HepG2 (cell line): ENCODE results near the gene SLC50A1. TPM values are rescaled to one million over a fixed set of nuclear protein-coding genes. Genes with fewer than 3 reads are reported as not detected.

Experiments
- ATAC-seq: fragments of 200-7000 bp; cut with Tn5 transposase; 3 replicates; pipeline ENCODE4 v1.9.1; 2020; ENCODE audit warnings: mild to moderate bottlenecking, moderate library complexity
- BruUV-seq: library from RNA; stranded (reverse); fragments of 400-500 nt; replicated peaks from 2 replicates; lab custom pipeline; 2021; lab: Mats Ljungman, UMichigan
- CTCF ChIA-PET: fragments of 300-600 bp; formaldehyde crosslinking; extraction: SDS; loops from one replicate; lab custom pipeline; 2021; ENCODE audit warnings: low total read pairs, inconsistent platforms, low intra/inter-chr PET ratio; lab: Yijun Ruan, JAX
- POLR2A ChIA-PET: fragments of 350-600 bp; sonication (Branson Sonifier 250); formaldehyde crosslinking; loops from one replicate; lab custom pipeline; 2020; ENCODE audit warnings: antibody characterized with exemption, inconsistent platforms; lab: Yijun Ruan, JAX
- DNase-seq: peaks from one replicate; pipeline ENCODE4 v3.0.0-alpha.2; 2015; ENCODE audit warnings: low spot score
- FAIRE-seq: peaks from 3 replicates; lab custom pipeline; 2011; peaks lifted over from hg19 to GRCh38; lab: Jason Lieb, UNC
- H2AFZ ChIP-seq: one replicate; pipeline ENCODE4 v1.6.1; 2011; ENCODE audit warnings: low read length, inconsistent platforms
- H3K27ac ChIP-seq: fragments of 300-600 bp; 3 replicates; pipeline ENCODE4 v1.8.0; 2011; ENCODE audit warnings: mixed run types, mild to moderate bottlenecking, mixed read lengths, low read length, inconsistent platforms; ENCODE audit not compliant: insufficient read depth; ENCODE audit errors: extremely low read length
- H3K27me3 ChIP-seq, 2 experiments: fragments of 200-600 bp in 1 of 2; 2 replicates in 1 of 2; 3 replicates in 1 of 2; pipeline versions ENCODE4 v1.6.0 to v1.8.0; 2011; ENCODE audit warnings: low read length in 2 of 2, mild to moderate bottlenecking in 2 of 2, moderate library complexity in 2 of 2, inconsistent platforms in 1 of 2; ENCODE audit not compliant: insufficient read depth in 2 of 2, control insufficient read depth in 1 of 2
- H3K36me3 ChIP-seq, 2 experiments: fragments of 200-600 bp in 1 of 2; replicated peaks in 1 of 2; 2 replicates in 1 of 2; 3 replicates in 1 of 2; pipeline versions ENCODE4 v1.5.1 to v1.8.0; 2011; ENCODE audit warnings: low read length in 2 of 2, inconsistent platforms in 1 of 2; ENCODE audit not compliant: insufficient read depth in 2 of 2, control insufficient read depth in 1 of 2
- H3K4me1 ChIP-seq: 2 replicates; pipeline ENCODE4 v1.5.1; 2012; ENCODE audit warnings: low read length, inconsistent platforms; ENCODE audit not compliant: insufficient read depth
- H3K4me2 ChIP-seq: 2 replicates; pipeline ENCODE4 v1.6.0; 2011; ENCODE audit warnings: low read depth, low read length, inconsistent platforms
- H3K4me3 ChIP-seq, 3 experiments: fragments of 200-600 bp in 1 of 3; sonication (generic), shearing (Covaris generic) in 1 of 3; replicated peaks in 1 of 3; 2 replicates each; pipeline ENCODE4 v1.5.1; 2011 to 2016; ENCODE audit warnings: low read length in 3 of 3, inconsistent platforms in 2 of 3, low read depth in 2 of 3, mild to moderate bottlenecking in 2 of 3, control low read depth in 1 of 3, mixed read lengths in 1 of 3; ENCODE audit not compliant: insufficient read depth in 1 of 3
- H3K79me2 ChIP-seq: one replicate; pipeline ENCODE4 v1.6.1; 2011; ENCODE audit warnings: low read length, inconsistent platforms; ENCODE audit not compliant: insufficient read depth
- H3K9ac ChIP-seq: 2 replicates; pipeline ENCODE4 v1.6.0; 2011; ENCODE audit warnings: mild to moderate bottlenecking, low read depth, low read length, inconsistent platforms; ENCODE audit not compliant: insufficient read depth
- H3K9me3 ChIP-seq: 2 replicates; pipeline ENCODE4 v1.5.1; 2012; ENCODE audit warnings: mild to moderate bottlenecking, low read length
- H4K20me1 ChIP-seq: 2 replicates; pipeline ENCODE4 v1.6.0; 2011; ENCODE audit warnings: inconsistent platforms, mild to moderate bottlenecking, low read length, moderate library complexity; ENCODE audit not compliant: insufficient read depth
- EEA1 ChIP-seq: sonication (generic); formaldehyde crosslinking; IDR thresholded peaks from 2 replicates; pipeline ENCODE4 v1.5.1; 2020; ENCODE audit warnings: mild to moderate bottlenecking, missing genetic modification reagents, borderline replicate concordance
- HNRNPL ChIP-seq: fragments of 200-400 bp; formaldehyde crosslinking; IDR thresholded peaks from 2 replicates; pipeline ENCODE4 v1.6.1; 2017; ENCODE audit warnings: mild to moderate bottlenecking, low read depth, low read length
- MED13 ChIP-seq: sonication (generic); formaldehyde crosslinking; IDR thresholded peaks from 2 replicates; pipeline ENCODE4 v1.5.0; 2020; ENCODE audit warnings: missing genetic modification reagents
- NAIF1 ChIP-seq: sonication (generic); formaldehyde crosslinking; IDR thresholded peaks from 2 replicates; pipeline ENCODE4 v1.5.0; 2020; ENCODE audit warnings: mild to moderate bottlenecking, missing genetic modification reagents, borderline replicate concordance
- RBAK ChIP-seq: sonication (generic); formaldehyde crosslinking; IDR thresholded peaks from 2 replicates; pipeline ENCODE4 v1.5.1; 2020; ENCODE audit warnings: mild to moderate bottlenecking, missing genetic modification reagents
- RFX1 ChIP-seq: fragments of 450-650 bp; IDR thresholded peaks from 2 replicates; pipeline ENCODE4 v1.6.1; 2017
- SCMH1 ChIP-seq: sonication (generic); formaldehyde crosslinking; IDR thresholded peaks from 2 replicates; pipeline ENCODE4 v1.9.0; 2021; ENCODE audit warnings: missing genetic modification reagents, mild to moderate bottlenecking, borderline replicate concordance
- ZMAT3 ChIP-seq: sonication (generic); formaldehyde crosslinking; conservative IDR thresholded peaks from 2 replicates; pipeline ENCODE4 v1.7.0; 2021; ENCODE audit warnings: missing genetic modification reagents
- ZNF136 ChIP-seq: sonication (generic); formaldehyde crosslinking; IDR thresholded peaks from 2 replicates; pipeline ENCODE4 v1.8.1; 2022; ENCODE audit warnings: low read depth, mild to moderate bottlenecking, moderate library complexity, missing genetic modification reagents
- ZNF138 ChIP-seq: sonication (generic); formaldehyde crosslinking; IDR thresholded peaks from 2 replicates; pipeline ENCODE4 v1.5.0; 2020; ENCODE audit warnings: mild to moderate bottlenecking, low read depth, missing genetic modification reagents
- ZNF430 ChIP-seq: sonication (generic); formaldehyde crosslinking; IDR thresholded peaks from 2 replicates; pipeline ENCODE4 v1.9.0; 2021; ENCODE audit warnings: mild to moderate bottlenecking, missing genetic modification reagents
- ZNF441 ChIP-seq: sonication (generic); formaldehyde crosslinking; IDR thresholded peaks from 2 replicates; pipeline ENCODE4 v1.7.0; 2021; ENCODE audit warnings: missing genetic modification reagents, borderline replicate concordance
- ZNF552 ChIP-seq: sonication (generic); formaldehyde crosslinking; IDR thresholded peaks from 2 replicates; pipeline ENCODE4 v1.9.0; 2022; ENCODE audit warnings: missing genetic modification reagents, mild to moderate bottlenecking, borderline replicate concordance
- ZNF557 ChIP-seq: sonication (generic); formaldehyde crosslinking; IDR thresholded peaks from 2 replicates; pipeline ENCODE4 v1.4.0; 2020; ENCODE audit warnings: missing genetic modification reagents
- ZNF816 ChIP-seq: sonication (generic); formaldehyde crosslinking; IDR thresholded peaks from 2 replicates; pipeline ENCODE4 v1.8.0; 2022; ENCODE audit warnings: missing genetic modification reagents, mild to moderate bottlenecking, borderline replicate concordance
- WGBS: methylation state at CpG from one replicate; pipeline ENCODE4 v1.1.6; 2017; ENCODE audit warnings: low lambda C conversion rate; 5-methylcytosine and 5-hydroxymethylcytosine counted together
- in situ Hi-C: cut with HindIII; loops from 2 replicates; pipeline ENCODE4 v1.10.0; 2017; ENCODE audit warnings: low pct_unique_long_range_greater_than_20kb; ENCODE audit not compliant: extremely low pct_ligation_motif_present
- intact Hi-C: fragments of 100-400 bp; cut with micrococcal nuclease; formaldehyde crosslinking; loops from one replicate; pipeline ENCODE4 v1.10.0; 2022; ENCODE audit not compliant: unreplicated experiment
- polyA plus RNA-seq, 8 experiments: library from polyadenylated mRNA; depleted of rRNA in 3 of 8; stranded (reverse) in 7 of 8; unstranded in 1 of 8; fragments of >200 nt; fragmentation: Illumina TruSeq in 4 of 8; extraction: Trizol in 4 of 8; gene quantifications; 2 replicates each; pipeline versions ENCODE4 v1.2.1 to v1.2.3, GENCODE V29; 2011 to 2016; ENCODE audit warnings: low read depth in 4 of 8, missing spikeins in 1 of 8, mixed read lengths in 1 of 8; ENCODE audit not compliant: insufficient read depth in 1 of 8
- total RNA-seq, 5 experiments: library from RNA; depleted of rRNA; stranded (reverse); fragments of >200 nt; fragmentation: Illumina TruSeq; extraction: Trizol; gene quantifications; 2 replicates each; pipeline ENCODE4 v1.2.3, GENCODE V29; 2016; ENCODE audit warnings: low read depth in 1 of 5
- TF ChIP-seq, protein P1 (sequence below): IDR thresholded peaks from 2 replicates; pipeline ENCODE4 v1.6.1; 2016; ENCODE audit warnings: low read depth, missing genetic modification reagents, missing compliant biosample characterization

SLC50A1 gene
- total and polyA plus RNA-seq, 2 of the 13 experiments (the other 11 are each of a cell fraction or from before 2014, with no cell fraction given): 22.5 to 46.8 TPM

DNA sequence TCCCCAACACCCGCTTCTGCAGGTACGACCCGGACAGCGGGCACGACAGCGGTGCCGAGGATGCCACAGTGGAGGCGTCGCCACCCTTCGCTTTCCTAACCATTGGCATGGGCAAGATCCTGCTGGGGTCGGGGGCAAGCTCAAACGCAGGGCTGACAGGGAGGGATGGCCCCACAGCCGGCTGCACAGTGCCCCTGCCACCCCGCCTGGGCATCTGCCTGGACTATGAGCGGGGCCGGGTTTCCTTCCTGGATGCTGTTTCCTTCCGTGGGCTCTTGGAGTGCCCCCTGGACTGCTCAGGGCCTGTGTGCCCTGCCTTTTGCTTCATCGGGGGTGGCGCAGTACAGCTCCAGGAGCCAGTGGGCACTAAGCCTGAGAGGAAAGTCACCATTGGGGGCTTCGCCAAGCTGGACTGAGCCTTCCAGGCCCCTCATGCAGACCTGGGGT lies 48.1 kb downstream of the SLC50A1 start:
- no TSS peak for BruUV-seq
- Histone ChIP-seq H3K36me3 (no peaks in the 10 kb centered on the region), H3K27ac (no peak overlapping the region), H3K27me3 (peaks cover 7 to 61% of the 10 kb centered on the region in 2 experiments; a peak in 4 of 5 replicates), H3K4me2 (no peak overlapping the region), H3K79me2 (no peaks in the 10 kb centered on the region), H2AFZ (no peak overlapping the region), H3K9ac (no peak overlapping the region), H3K4me1 (peaks cover 21% of the 10 kb centered on the region), H4K20me1 (no peaks in the 10 kb centered on the region), H3K9me3 (no peaks in the 10 kb centered on the region), H3K4me3 (no peak overlapping the region)
- DNase-seq (no peak), FAIRE-seq (no peak), ATAC-seq (no peak)
- WGBS: 44% methylated on average over 16 of the region's 20 CpGs
- in situ Hi-C loops: no loop called here
- CTCF ChIA-PET: no interaction called here
- intact Hi-C loops: no loop called here
- TF ChIP-seq HNRNPL (0 out of 2 replicates have a peak, but pooled peaks have one; percentile 47), ZNF430 (CRISPR knock-in tag) (no peak), ZNF816 (no peak), ZNF136 (no peak)
- POLR2A ChIA-PET: no interaction called here

- Histone ChIP-seq H3K4me2 (no peak overlapping the region), H3K4me1 (peaks cover 16% of the 10 kb centered on the region; the same call in 1 of the 2 replicates), H3K9ac (no peak overlapping the region), H3K9me3 (no peaks in the 10 kb centered on the region), H4K20me1 (no peaks in the 10 kb centered on the region), H3K4me3 (no peak overlapping the region), H3K27ac (no peak overlapping the region), H3K27me3 (peaks cover 7 to 61% of the 10 kb centered on the region in 2 experiments; a peak in 4 of 5 replicates), H2AFZ (no peak overlapping the region), H3K79me2 (no peaks in the 10 kb centered on the region), H3K36me3 (no peaks in the 10 kb centered on the region)
- FAIRE-seq: no peak
- ChIA-PET CTCF (no interaction called here), POLR2A (no interaction called here)
- no TSS peak for BruUV-seq
- ATAC-seq: no peak
- no peak for TF ChIP-seq RFX1
- no peak for TF ChIP-seq ZNF557
- no peak for TF ChIP-seq ZNF138 (CRISPR knock-in tag)
- no peak for TF ChIP-seq SCMH1 (CRISPR knock-in tag)
- TF ChIP-seq ZNF441 (CRISPR knock-in tag): no peak
- no peak for TF ChIP-seq EEA1
- TF ChIP-seq ZMAT3 (CRISPR knock-in tag): no peak
- no peak for TF ChIP-seq MED13 (CRISPR knock-in tag)
- TF ChIP-seq ZNF552 (CRISPR knock-in tag): no peak
- TF ChIP-seq, protein P1, sequence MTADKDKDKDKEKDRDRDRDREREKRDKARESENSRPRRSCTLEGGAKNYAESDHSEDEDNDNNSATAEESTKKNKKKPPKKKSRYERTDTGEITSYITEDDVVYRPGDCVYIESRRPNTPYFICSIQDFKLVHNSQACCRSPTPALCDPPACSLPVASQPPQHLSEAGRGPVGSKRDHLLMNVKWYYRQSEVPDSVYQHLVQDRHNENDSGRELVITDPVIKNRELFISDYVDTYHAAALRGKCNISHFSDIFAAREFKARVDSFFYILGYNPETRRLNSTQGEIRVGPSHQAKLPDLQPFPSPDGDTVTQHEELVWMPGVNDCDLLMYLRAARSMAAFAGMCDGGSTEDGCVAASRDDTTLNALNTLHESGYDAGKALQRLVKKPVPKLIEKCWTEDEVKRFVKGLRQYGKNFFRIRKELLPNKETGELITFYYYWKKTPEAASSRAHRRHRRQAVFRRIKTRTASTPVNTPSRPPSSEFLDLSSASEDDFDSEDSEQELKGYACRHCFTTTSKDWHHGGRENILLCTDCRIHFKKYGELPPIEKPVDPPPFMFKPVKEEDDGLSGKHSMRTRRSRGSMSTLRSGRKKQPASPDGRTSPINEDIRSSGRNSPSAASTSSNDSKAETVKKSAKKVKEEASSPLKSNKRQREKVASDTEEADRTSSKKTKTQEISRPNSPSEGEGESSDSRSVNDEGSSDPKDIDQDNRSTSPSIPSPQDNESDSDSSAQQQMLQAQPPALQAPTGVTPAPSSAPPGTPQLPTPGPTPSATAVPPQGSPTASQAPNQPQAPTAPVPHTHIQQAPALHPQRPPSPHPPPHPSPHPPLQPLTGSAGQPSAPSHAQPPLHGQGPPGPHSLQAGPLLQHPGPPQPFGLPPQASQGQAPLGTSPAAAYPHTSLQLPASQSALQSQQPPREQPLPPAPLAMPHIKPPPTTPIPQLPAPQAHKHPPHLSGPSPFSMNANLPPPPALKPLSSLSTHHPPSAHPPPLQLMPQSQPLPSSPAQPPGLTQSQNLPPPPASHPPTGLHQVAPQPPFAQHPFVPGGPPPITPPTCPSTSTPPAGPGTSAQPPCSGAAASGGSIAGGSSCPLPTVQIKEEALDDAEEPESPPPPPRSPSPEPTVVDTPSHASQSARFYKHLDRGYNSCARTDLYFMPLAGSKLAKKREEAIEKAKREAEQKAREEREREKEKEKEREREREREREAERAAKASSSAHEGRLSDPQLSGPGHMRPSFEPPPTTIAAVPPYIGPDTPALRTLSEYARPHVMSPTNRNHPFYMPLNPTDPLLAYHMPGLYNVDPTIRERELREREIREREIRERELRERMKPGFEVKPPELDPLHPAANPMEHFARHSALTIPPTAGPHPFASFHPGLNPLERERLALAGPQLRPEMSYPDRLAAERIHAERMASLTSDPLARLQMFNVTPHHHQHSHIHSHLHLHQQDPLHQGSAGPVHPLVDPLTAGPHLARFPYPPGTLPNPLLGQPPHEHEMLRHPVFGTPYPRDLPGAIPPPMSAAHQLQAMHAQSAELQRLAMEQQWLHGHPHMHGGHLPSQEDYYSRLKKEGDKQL (CRISPR knock-in tag): no peak
- TF ChIP-seq RBAK: no peak
- TF ChIP-seq NAIF1 (CRISPR knock-in tag): no peak
- no peak for DNase-seq
- 39% methylated on average over 4 of the region's 4 CpGs for WGBS
- in situ Hi-C loops (no loop called here), intact Hi-C loops (no loop called here)
Observed at GRCh38 chr1:155184351-155184811, 48.7 kb downstream of the SLC50A1 start.
